Neural crest cell (in vitro differentiated cells): ENCODE results near the gene ZMAT5. TPM values are rescaled to one million over a fixed set of nuclear protein-coding genes. Genes with fewer than 3 reads are reported as not detected.

Experiments
- DNase-seq: peaks from one replicate; pipeline ENCODE4 v3.0.0; 2021; ENCODE audit warnings: low read depth, mixed read lengths, low spot score
- H3K27ac Mint-ChIP-seq: one replicate; pipeline ENCODE4 v1.8.0; 2021; ENCODE audit warnings: mild to moderate bottlenecking, mixed read lengths; ENCODE audit not compliant: unreplicated experiment
- H3K27me3 Mint-ChIP-seq: 2 replicates; pipeline ENCODE4 v1.8.0; 2021; ENCODE audit warnings: low read depth, mild to moderate bottlenecking, mixed read lengths
- H3K36me3 Mint-ChIP-seq: 2 replicates; pipeline ENCODE4 v1.8.0; 2021; ENCODE audit warnings: low read depth, mild to moderate bottlenecking, mixed read lengths
- H3K4me1 Mint-ChIP-seq: 2 replicates; pipeline ENCODE4 v1.8.0; 2021; ENCODE audit warnings: mixed read lengths
- H3K4me3 Mint-ChIP-seq: one replicate; pipeline ENCODE4 v1.8.0; 2021; ENCODE audit warnings: mild to moderate bottlenecking, mixed read lengths
- H3K9me3 Mint-ChIP-seq: 2 replicates; pipeline ENCODE4 v1.8.0; 2021; ENCODE audit warnings: mixed read lengths
- total RNA-seq: library from RNA; stranded (reverse); gene quantifications from 2 replicates; pipeline ENCODE4 v1.2.1, GENCODE V29; 2021
- TF ChIP-seq, protein P1 (sequence below): fragments of 200-600 bp; sonication (generic); conservative IDR thresholded peaks from 2 replicates; pipeline ENCODE4 v1.5.0; 2021; ENCODE audit warnings: antibody characterized with exemption, mild to moderate bottlenecking

Gene ZMAT5
- total RNA-seq, 1 donor from 2014 or later, result 25.3 TPM

DNA sequence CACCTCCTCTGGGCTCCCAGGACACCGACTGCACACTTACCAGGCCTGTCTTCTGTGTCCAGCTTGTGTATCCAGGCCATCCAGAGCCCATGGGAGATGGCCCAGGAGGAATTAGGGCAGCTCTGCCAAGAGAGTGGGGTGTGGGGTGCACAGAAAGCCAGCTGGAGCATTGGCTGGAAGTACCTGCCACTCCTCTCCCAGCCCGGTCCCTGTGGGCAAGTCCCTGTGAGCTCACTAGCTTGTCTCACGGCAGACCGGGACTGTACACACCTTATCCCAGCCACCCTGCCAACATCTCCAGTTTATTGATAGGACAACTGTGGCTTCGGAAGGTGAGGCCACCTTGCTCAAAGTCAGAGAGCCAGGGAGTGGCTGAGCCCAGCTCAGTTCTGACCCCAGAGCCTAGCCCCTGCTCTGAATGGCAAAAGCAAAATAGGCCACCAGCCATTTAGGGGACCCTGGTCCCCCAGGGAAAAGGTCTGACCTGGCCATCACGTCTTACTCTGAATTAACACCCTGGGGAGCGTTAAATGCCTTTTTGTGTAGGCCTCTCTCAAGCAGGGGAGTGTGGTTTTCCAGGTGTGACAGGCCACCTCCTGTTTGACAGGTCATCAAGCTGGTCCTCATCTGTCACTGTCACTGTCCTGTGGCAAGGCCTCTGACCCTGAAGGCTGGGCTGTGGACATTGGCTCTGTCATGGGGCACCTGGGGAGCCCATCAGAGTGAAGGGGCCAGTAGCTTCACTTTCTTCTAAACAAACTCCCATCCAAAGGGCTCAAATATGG is 15.4 kb upstream of the ZMAT5 start:
- Mint-ChIP-seq H3K36me3 (no peaks in the 10 kb centered on the region), H3K9me3 (no peaks in the 10 kb centered on the region), H3K4me3 (no peak overlapping the region), H3K4me1 (peaks cover 26% of the 10 kb centered on the region), H3K27ac (no peak overlapping the region), H3K27me3 (no peaks in the 10 kb centered on the region)
- DNase-seq, result no peak
- TF ChIP-seq, protein P1, sequence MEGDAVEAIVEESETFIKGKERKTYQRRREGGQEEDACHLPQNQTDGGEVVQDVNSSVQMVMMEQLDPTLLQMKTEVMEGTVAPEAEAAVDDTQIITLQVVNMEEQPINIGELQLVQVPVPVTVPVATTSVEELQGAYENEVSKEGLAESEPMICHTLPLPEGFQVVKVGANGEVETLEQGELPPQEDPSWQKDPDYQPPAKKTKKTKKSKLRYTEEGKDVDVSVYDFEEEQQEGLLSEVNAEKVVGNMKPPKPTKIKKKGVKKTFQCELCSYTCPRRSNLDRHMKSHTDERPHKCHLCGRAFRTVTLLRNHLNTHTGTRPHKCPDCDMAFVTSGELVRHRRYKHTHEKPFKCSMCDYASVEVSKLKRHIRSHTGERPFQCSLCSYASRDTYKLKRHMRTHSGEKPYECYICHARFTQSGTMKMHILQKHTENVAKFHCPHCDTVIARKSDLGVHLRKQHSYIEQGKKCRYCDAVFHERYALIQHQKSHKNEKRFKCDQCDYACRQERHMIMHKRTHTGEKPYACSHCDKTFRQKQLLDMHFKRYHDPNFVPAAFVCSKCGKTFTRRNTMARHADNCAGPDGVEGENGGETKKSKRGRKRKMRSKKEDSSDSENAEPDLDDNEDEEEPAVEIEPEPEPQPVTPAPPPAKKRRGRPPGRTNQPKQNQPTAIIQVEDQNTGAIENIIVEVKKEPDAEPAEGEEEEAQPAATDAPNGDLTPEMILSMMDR, result no peak

DNA sequence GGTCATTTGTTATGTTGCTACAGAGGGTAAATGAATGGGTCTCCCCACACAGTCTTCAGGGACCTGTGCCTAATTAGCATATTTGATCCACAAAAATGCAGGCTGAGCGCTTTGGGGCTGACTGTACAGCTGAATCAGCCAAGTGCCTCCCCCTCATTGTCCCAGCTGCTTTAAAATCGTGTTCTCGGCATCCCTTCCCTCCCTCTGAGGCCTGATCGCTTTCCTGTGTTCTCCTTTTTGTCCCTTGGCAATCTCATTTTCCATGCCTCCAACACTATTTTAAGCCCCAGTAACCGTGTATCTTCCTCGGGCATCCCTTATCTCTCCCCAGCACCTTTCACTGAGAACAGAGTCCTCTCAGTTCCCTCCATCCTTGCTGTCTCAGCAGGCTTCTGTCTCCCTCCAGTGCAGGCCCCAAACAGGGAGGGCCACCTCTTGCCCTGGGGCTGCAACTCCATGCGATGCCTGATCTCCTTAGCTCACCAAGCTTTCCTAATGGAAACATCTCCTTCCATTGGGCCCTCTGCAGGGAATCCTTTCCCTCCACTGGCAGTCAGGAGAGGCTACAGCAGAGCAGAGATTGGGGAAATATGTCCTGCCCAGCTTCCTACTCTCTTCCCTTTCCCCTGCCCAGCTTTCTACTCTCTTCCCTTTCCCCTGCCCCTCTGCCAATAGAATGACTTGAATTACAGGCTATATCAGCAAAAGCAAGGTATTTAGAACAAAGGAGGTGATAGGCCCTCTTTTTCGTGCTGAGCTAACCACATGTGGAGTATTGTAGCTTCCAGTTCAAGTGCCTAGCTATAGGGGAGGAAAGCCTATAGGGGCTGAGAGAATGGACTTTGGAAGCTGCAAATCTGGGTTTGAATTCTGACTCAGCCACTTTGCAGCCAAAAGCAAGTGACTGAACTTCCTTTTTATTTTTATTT is 14.2 kb upstream of the ZMAT5 start:
- no peak for DNase-seq
- no peaks in the 10 kb centered on the region for H3K27me3 Mint-ChIP-seq
- H3K4me1 Mint-ChIP-seq, result peaks cover 21% of the 10 kb centered on the region

DNA sequence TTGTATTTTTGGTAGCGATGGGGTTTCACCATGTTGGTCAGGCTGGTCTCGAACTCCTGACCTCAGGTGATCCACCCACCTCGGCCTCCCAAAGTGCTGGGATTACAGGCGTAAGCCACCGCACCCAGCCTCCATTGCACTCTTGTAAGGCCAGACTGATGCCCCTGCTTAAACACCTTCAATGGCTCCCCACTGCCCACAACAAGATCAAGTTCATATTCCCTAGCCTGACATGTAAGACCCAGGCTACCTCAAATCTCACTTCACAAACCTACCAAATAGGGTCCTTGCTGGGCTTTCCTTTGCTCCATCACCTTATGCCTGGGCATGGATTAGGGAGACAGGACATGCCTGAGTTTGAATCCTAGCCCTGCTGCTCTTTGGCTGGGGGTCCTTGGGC is 13.4 kb upstream of the ZMAT5 start:
- H3K27me3 Mint-ChIP-seq, result no peaks in the 10 kb centered on the region

More for the DNA sequence above, 14.2 kb upstream of the ZMAT5 start:
- no peaks in the 10 kb centered on the region for H3K9me3 Mint-ChIP-seq
- H3K27ac Mint-ChIP-seq, result peak overlapping the region; percentile 54
- H3K4me3 Mint-ChIP-seq, result no peak overlapping the region
- H3K36me3 Mint-ChIP-seq, result no peaks in the 10 kb centered on the region
- TF ChIP-seq, protein P1, result no peak

DNA sequence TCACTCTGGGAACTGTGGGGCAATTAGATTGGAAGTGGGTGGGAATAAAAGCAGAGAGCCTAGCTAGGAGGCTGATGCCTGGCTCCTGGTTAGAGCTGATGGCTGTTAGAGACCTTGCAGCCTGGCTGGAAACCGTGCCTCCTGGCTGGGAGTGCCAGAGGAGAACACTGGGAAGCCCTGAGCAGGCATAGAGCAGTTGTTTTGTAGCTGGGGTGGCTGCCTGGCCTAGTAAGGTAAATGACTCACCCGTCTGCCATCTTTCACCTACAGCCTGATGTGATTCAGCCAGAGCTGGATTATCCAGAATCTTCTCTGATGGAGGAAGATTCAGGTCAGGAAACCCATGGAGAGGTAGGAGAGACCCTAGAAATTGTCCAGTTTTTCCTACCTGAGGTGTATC is 6.4 kb upstream of the ZMAT5 start:
- TF ChIP-seq, protein P1, result no peak
- H3K27ac Mint-ChIP-seq, result no peak overlapping the region
- H3K9me3 Mint-ChIP-seq, result no peaks in the 10 kb centered on the region
- H3K36me3 Mint-ChIP-seq, result peaks cover 2% of the 10 kb centered on the region
- no peak for DNase-seq
- H3K27me3 Mint-ChIP-seq, result no peaks in the 10 kb centered on the region
- peaks cover 3% of the 10 kb centered on the region for H3K4me1 Mint-ChIP-seq
- H3K4me3 Mint-ChIP-seq, result peak overlapping the region; percentile 24

More for the DNA sequence above, 13.4 kb upstream of the ZMAT5 start:
- no peaks in the 10 kb centered on the region for H3K9me3 Mint-ChIP-seq
- no peak overlapping the region for H3K4me3 Mint-ChIP-seq
- H3K27ac Mint-ChIP-seq, result no peak overlapping the region
- TF ChIP-seq, protein P1, result no peak
- no peaks in the 10 kb centered on the region for H3K36me3 Mint-ChIP-seq
- H3K4me1 Mint-ChIP-seq, result peaks cover 20% of the 10 kb centered on the region
- no peak for DNase-seq

DNA sequence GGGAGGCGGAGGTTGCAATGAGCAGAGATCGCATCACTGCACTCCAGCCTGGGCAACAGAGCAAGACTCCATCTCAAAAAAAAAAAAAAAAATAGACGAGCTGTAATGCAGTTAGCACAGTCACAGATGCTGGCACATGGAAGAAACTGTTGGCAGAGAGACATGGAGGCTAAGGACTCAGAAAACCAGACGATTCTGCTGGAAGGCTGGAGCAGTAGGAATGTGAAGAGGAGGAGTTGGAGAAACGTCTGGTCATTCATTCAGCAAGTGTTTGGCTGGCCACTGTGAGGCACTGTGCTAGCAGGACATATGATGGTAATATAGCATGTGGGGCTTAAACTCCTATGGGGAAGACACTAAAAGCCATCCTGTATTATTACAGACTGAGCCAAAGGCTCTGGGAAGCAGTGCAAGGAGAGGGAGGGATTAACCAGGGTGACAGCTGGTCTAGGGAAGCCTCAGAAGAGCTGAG is 5.4 kb upstream of the ZMAT5 start:
- no peaks in the 10 kb centered on the region for H3K27me3 Mint-ChIP-seq
- H3K36me3 Mint-ChIP-seq, result peaks cover 2% of the 10 kb centered on the region
- H3K9me3 Mint-ChIP-seq, result no peaks in the 10 kb centered on the region
- no peak for DNase-seq
- peak overlapping the region; percentile 81 for H3K4me3 Mint-ChIP-seq
- TF ChIP-seq, protein P1, result peak; percentile 41
- H3K27ac Mint-ChIP-seq, result peak overlapping the region; percentile 9
- peaks cover 12% of the 10 kb centered on the region for H3K4me1 Mint-ChIP-seq
